ENCODE data around the gene IKZF3.

GRCh38 chr17:39846205-39846604 lies 17.9 kb downstream of the IKZF3 start:
- TF ChIP-seq POLR2AphosphoS5 (IDR thresholded peaks at IDR 0.05; ENCODE audit: low read depth, low read length) (no peak), SPI1 (IDR thresholded peaks at IDR 0.05; ENCODE audit: low read depth, low read length) (no peak)

All from GM12891 (cell line).